ENCODE results near the gene PGGHG.

The PGGHG gene

GRCh38 chr11:256952-257737 is 31.8 kb upstream of the PGGHG start:
- no peak overlapping the region for H3K9ac ChIP-seq (ENCODE audit: low read depth, low read length)
- no peaks in the 10 kb centered on the region for H4K20me1 ChIP-seq (ENCODE audit: insufficient read depth, low read length)
- ATAC-seq (ENCODE audit: insufficient read depth, low read depth): no peak
- H3K4me1 ChIP-seq (ENCODE audit: insufficient read depth, low read length): no peaks in the 10 kb centered on the region
- peaks cover 19% of the 10 kb centered on the region for H3K36me3 ChIP-seq (ENCODE audit: insufficient read depth, low read length)
- no peaks in the 10 kb centered on the region for H3K27me3 ChIP-seq (ENCODE audit: insufficient read depth, low read length, poor library complexity)
- TF ChIP-seq EZH2 (IDR thresholded peaks at IDR 0.05; ENCODE audit: borderline replicate concordance, low read depth, low read length, severe bottlenecking) (no peak), CTCF (IDR thresholded peaks at IDR 0.05; ENCODE audit: borderline replicate concordance, extremely low read depth, low read length, poor library complexity, severe bottlenecking) (no peak)
- no peak overlapping the region for H3K4me2 ChIP-seq (ENCODE audit: insufficient read depth, low read length)
- H2AFZ ChIP-seq (ENCODE audit: low read depth, low read length): no peak overlapping the region
- no peaks in the 10 kb centered on the region for H3K9me3 ChIP-seq (ENCODE audit: insufficient read depth, low read length, severe bottlenecking)
- no peak overlapping the region for H3K4me3 ChIP-seq (ENCODE audit: low read depth in 1 of 2, low read length in 2 of 2)
- H3K79me2 ChIP-seq (ENCODE audit: insufficient read depth, low read length): no peaks in the 10 kb centered on the region
- H3K27ac ChIP-seq (ENCODE audit: low read length): no peak overlapping the region
- no peak for DNase-seq

- Histone ChIP-seq H2AFZ (ENCODE audit: low read depth, low read length) (no peak overlapping the region), H3K36me3 (ENCODE audit: insufficient read depth, low read length) (peaks cover 11% of the 10 kb centered on the region), H3K4me1 (ENCODE audit: insufficient read depth, low read length) (no peaks in the 10 kb centered on the region), H3K9me3 (ENCODE audit: insufficient read depth, low read length, severe bottlenecking) (no peaks in the 10 kb centered on the region), H3K4me3 (ENCODE audit: low read depth in 1 of 2, low read length in 2 of 2) (no peak overlapping the region), H3K4me2 (ENCODE audit: insufficient read depth, low read length) (no peak overlapping the region), H3K27ac (ENCODE audit: low read length) (no peak overlapping the region), H3K79me2 (ENCODE audit: insufficient read depth, low read length) (no peaks in the 10 kb centered on the region), H3K27me3 (ENCODE audit: insufficient read depth, low read length, poor library complexity) (no peaks in the 10 kb centered on the region), H3K9ac (ENCODE audit: low read depth, low read length) (no peak overlapping the region), H4K20me1 (ENCODE audit: insufficient read depth, low read length) (no peaks in the 10 kb centered on the region)
- TF ChIP-seq CTCF (IDR thresholded peaks at IDR 0.05; ENCODE audit: borderline replicate concordance, extremely low read depth, low read length, poor library complexity, severe bottlenecking): peak; percentile 42
- TF ChIP-seq EZH2 (IDR thresholded peaks at IDR 0.05; ENCODE audit: borderline replicate concordance, low read depth, low read length, severe bottlenecking): no peak
- DNase-seq: no peak
- ATAC-seq (ENCODE audit: insufficient read depth, low read depth): peak; percentile 42; the same call in 1 of the 3 replicates
These were observed 31.0 kb upstream of the PGGHG start for GRCh38 chr11:257766-258493.

- ATAC-seq (ENCODE audit: insufficient read depth, low read depth) (no peak), DNase-seq (no peak)
- Histone ChIP-seq H3K79me2 (ENCODE audit: insufficient read depth, low read length) (no peaks in the 10 kb centered on the region), H3K27ac (ENCODE audit: low read length) (no peak overlapping the region), H3K36me3 (ENCODE audit: insufficient read depth, low read length) (no peaks in the 10 kb centered on the region), H3K9me3 (ENCODE audit: insufficient read depth, low read length, severe bottlenecking) (no peaks in the 10 kb centered on the region), H3K4me2 (ENCODE audit: insufficient read depth, low read length) (no peak overlapping the region), H3K27me3 (ENCODE audit: insufficient read depth, low read length, poor library complexity) (no peaks in the 10 kb centered on the region), H3K4me1 (ENCODE audit: insufficient read depth, low read length) (no peaks in the 10 kb centered on the region), H2AFZ (ENCODE audit: low read depth, low read length) (no peak overlapping the region), H3K4me3 (ENCODE audit: low read depth in 1 of 2, low read length in 2 of 2) (no peak overlapping the region), H4K20me1 (ENCODE audit: insufficient read depth, low read length) (no peaks in the 10 kb centered on the region), H3K9ac (ENCODE audit: low read depth, low read length) (no peak overlapping the region)
- no peak for TF ChIP-seq EZH2 (IDR thresholded peaks at IDR 0.05; ENCODE audit: borderline replicate concordance, low read depth, low read length, severe bottlenecking)
These were observed 29.5 kb upstream of the PGGHG start for GRCh38 chr11:259413-259812.

GRCh38 chr11:261624-262023 is 27.3 kb upstream of the PGGHG start:
- ATAC-seq (ENCODE audit: insufficient read depth, low read depth): no peak
- TF ChIP-seq CTCF (IDR thresholded peaks at IDR 0.05; ENCODE audit: borderline replicate concordance, extremely low read depth, low read length, poor library complexity, severe bottlenecking): no peak
- TF ChIP-seq EZH2 (IDR thresholded peaks at IDR 0.05; ENCODE audit: borderline replicate concordance, low read depth, low read length, severe bottlenecking): no peak
- H3K4me2 ChIP-seq (ENCODE audit: insufficient read depth, low read length): no peak overlapping the region

More at GRCh38 chr11:261624-262023, 27.3 kb upstream of the PGGHG start:
- no peak overlapping the region for H3K9ac ChIP-seq (ENCODE audit: low read depth, low read length)
- H3K9me3 ChIP-seq (ENCODE audit: insufficient read depth, low read length, severe bottlenecking): peaks cover 4% of the 10 kb centered on the region
- no peak overlapping the region for H3K27ac ChIP-seq (ENCODE audit: low read length)
- H2AFZ ChIP-seq (ENCODE audit: low read depth, low read length): no peak overlapping the region
- DNase-seq: no peak
- no peaks in the 10 kb centered on the region for H3K36me3 ChIP-seq (ENCODE audit: insufficient read depth, low read length)
- H3K4me1 ChIP-seq (ENCODE audit: insufficient read depth, low read length): no peaks in the 10 kb centered on the region
- no peak overlapping the region for H3K4me3 ChIP-seq (ENCODE audit: low read depth in 1 of 2, low read length in 2 of 2)
- no peaks in the 10 kb centered on the region for H4K20me1 ChIP-seq (ENCODE audit: insufficient read depth, low read length)
- H3K79me2 ChIP-seq (ENCODE audit: insufficient read depth, low read length): no peaks in the 10 kb centered on the region
- H3K27me3 ChIP-seq (ENCODE audit: insufficient read depth, low read length, poor library complexity): no peaks in the 10 kb centered on the region
